GM23338 (cell line): ENCODE results near the gene TBC1D7.

Source experiments
- CREB1 ChIP-seq: fragments of 250-450 bp; sonication (Bioruptor Pico); IDR thresholded peaks from 2 replicates; pipeline ENCODE4 v1.5.0; 2020; ENCODE audit warnings: low read depth, mild to moderate bottlenecking, moderate library complexity
- CTCF ChIP-seq, 2 experiments: fragments of 200-600 bp in 1 of 2; sonication (generic) in 1 of 2; conservative IDR thresholded peaks; 2 replicates each; pipeline versions ENCODE4 v1.5.1 to v1.6.1; 2016 to 2017; ENCODE audit warnings: antibody characterized with exemption in 2 of 2, low read depth in 2 of 2, mild to moderate bottlenecking in 2 of 2, moderate library complexity in 1 of 2
- ETS1 ChIP-seq: IDR thresholded peaks from 2 replicates; pipeline ENCODE4 v1.6.1; 2016; ENCODE audit warnings: antibody characterized with exemption
- EZH2 ChIP-seq: fragments of 200-600 bp; sonication (generic); IDR thresholded peaks from one replicate; pipeline ENCODE4 v1.8.0; 2017; ENCODE audit warnings: antibody characterized with exemption, mild to moderate bottlenecking, low read depth; ENCODE audit not compliant: unreplicated experiment
- EZH2phosphoT487 ChIP-seq: fragments of 200-600 bp; sonication (generic); IDR thresholded peaks from one replicate; pipeline ENCODE4 v1.8.1; 2018; ENCODE audit warnings: antibody characterized with exemption; ENCODE audit not compliant: unreplicated experiment
- NANOG ChIP-seq: IDR thresholded peaks from 2 replicates; pipeline ENCODE4 v1.6.1; 2016; ENCODE audit warnings: antibody characterized with exemption, borderline replicate concordance
- POLR2AphosphoS5 ChIP-seq: IDR thresholded peaks from 2 replicates; pipeline ENCODE4 v1.6.1; 2016; ENCODE audit warnings: antibody characterized with exemption, low read depth
- REST ChIP-seq: IDR thresholded peaks from one replicate; pipeline ENCODE4 v1.6.1; 2018; ENCODE audit warnings: antibody characterized with exemption; ENCODE audit not compliant: unreplicated experiment
- STAT1 ChIP-seq: IDR thresholded peaks from one replicate; pipeline ENCODE4 v1.6.1; 2016; ENCODE audit warnings: antibody characterized with exemption; ENCODE audit not compliant: unreplicated experiment
- ZNF331 ChIP-seq: fragments of 250-450 bp; sonication (Bioruptor Pico); IDR thresholded peaks from 2 replicates; pipeline ENCODE4 v1.5.0; 2020; ENCODE audit warnings: low read depth, mild to moderate bottlenecking, moderate library complexity
- ZNF462 ChIP-seq: fragments of 250-450 bp; sonication (Bioruptor Pico); IDR thresholded peaks from 2 replicates; pipeline ENCODE4 v1.5.0; 2020; ENCODE audit warnings: mild to moderate bottlenecking, moderate library complexity

- TF ChIP-seq POLR2AphosphoS5 (no peak), CTCF (conservative IDR thresholded peaks at IDR 0.05; ENCODE audit: low read depth in 2 of 2) (no peak), REST (no peak), CREB1 (CRISPR knock-in tag) (no peak), EZH2phosphoT487 (no peak), EZH2 (no peak), ETS1 (no peak), STAT1 (no peak), ZNF331 (CRISPR knock-in tag) (no peak), ZNF462 (CRISPR knock-in tag) (no peak), NANOG (no peak)
Measured at GRCh38 chr6:13308332-13308731, 20.0 kb downstream of the TBC1D7 start.
